Measurements from ENCODE around the gene CNNM2.
"Not testable (repeated sequence)": the region's sequence is repeated elsewhere in the genome, so short reads cannot be mapped to it uniquely, and the experiment has no call there.

Gene CNNM2

DNA sequence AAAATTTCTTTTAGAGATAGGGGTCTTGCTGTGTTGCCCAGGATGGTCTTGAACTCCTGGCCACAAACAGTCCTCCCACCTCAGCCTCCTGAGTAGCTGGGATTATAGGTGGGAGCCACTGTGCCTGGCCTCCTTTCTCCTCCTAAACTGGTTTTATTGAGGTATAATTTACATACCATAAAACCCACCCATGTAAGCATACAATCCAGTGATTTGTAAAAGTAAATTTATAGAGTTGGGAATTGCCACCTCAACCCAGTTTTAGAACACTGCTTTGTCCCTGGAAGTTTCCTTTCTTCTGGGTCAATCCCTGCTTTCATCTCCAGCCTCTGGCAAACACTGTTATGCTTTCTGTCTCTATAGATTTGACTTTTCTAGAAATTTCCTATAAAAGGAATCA is 49.0 kb downstream of the CNNM2 start:
- DNase-seq (ENCODE audit: low read depth) = no peak

GRCh38 chr10:102970562-102971340 is 52.7 kb downstream of the CNNM2 start:
- DNase-seq (ENCODE audit: low read depth) = no peak

- DNase-seq (ENCODE audit: low read depth) = no peak
Observed at GRCh38 chr10:102975483-102976379, 57.6 kb downstream of the CNNM2 start.

GRCh38 chr10:102976380-102976726 is 58.3 kb downstream of the CNNM2 start:
- DNase-seq (ENCODE audit: low read depth) = not testable (repeated sequence)

- DNase-seq (ENCODE audit: low read depth) = no peak
Observed at GRCh38 chr10:102982296-102982695, 64.2 kb downstream of the CNNM2 start.

DNA sequence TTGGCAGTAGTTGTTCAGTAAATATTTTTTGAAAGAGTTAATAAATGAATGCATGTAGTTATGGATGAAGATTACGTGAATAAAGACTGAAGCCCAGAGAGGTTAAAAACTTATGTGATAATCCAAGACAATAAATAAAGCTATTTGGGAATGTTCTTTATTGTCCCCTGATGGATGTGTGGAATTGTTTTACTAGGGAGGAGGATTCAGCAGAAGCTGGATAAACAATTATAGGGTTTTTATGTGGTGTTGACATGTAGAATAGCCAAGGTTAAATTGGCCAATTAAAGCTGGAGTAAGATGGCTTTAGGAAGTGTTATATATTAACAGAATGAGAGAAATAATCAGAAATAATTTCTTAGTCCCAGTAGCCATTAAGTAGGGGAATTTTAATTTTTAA is 66.0 kb downstream of the CNNM2 start:
- DNase-seq (ENCODE audit: low read depth) = no peak

- no peak for DNase-seq (ENCODE audit: low read depth)
Observed at GRCh38 chr10:102985811-102986210, 67.7 kb downstream of the CNNM2 start.

DNA sequence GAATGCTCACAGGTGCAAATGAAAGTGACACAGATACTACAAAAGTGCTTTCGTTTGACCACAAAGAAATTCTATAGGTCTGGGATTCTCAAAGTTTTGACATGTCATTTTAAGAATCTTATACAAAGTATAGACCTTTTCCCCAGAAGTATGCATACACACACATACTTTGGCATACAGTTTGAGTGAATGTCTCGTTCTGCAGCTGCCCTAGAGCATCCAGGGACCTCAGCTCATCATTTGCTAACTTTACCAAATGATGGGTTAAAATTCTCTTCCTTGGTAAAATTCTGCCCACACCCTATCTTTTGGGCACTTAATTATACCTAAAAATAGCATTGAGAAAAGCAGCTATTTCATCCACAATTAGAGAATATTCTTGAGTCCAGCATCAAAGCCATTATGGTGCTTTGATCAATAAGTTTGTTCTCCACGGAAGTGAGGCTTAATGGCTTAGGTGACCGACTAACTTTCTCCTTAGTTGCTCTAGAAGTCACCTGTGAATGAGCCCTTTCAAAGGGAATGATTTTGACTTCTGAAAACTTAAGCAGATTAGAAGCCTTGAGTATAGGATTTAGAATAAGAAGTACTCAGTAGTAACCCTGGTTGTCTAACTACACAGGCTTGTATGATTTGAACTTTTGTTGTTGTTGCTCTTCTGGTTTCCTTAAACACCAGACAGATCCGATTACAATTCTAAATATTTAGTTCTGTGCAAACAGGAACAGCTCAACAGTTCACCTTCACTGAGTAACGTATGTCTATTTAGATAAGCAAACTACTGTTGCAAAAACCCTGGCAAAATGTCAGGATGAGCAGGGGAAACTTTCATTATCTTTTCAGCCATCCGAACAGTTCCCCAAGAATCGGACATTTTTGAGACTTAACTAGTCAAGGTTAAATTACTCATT is 70.6 kb downstream of the CNNM2 start:
- DNase-seq (ENCODE audit: low read depth) = no peak

- DNase-seq (ENCODE audit: low read depth) = no peak
Observed at GRCh38 chr10:102994531-102995295, 76.6 kb downstream of the CNNM2 start.

GRCh38 chr10:102996876-102997275 is 78.8 kb downstream of the CNNM2 start:
- no peak for DNase-seq (ENCODE audit: low read depth)

- DNase-seq (ENCODE audit: low read depth) = no peak
Observed at GRCh38 chr10:102997998-102998397, 79.9 kb downstream of the CNNM2 start.

- no peak for DNase-seq (ENCODE audit: low read depth)
Observed at GRCh38 chr10:102998399-102998907, 80.4 kb downstream of the CNNM2 start.

- DNase-seq (ENCODE audit: low read depth) = not testable (repeated sequence)
Observed at GRCh38 chr10:103000050-103000449, 82.0 kb downstream of the CNNM2 start.

GRCh38 chr10:103007017-103007416 is 88.9 kb downstream of the CNNM2 start:
- DNase-seq (ENCODE audit: low read depth) = no peak

DNA sequence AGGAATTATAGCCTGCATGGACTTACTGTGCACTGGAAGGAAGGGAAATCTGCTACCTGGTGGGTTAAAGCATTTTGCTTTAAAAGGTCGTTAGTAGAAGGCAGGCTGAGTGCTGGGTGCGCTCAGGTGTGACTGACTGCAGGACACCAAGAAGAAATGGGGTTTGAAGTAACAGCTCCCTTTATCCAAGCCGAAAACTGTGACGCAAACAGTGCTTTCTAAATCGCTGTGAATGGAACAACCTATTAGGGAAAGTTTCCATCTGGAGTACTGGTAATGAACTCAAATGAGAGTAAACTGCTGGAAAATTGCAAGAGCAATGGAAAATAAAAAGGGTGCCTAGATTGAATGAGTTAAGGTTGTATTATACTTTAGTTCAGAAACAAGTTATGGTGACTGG is 95.3 kb downstream of the CNNM2 start:
- DNase-seq (ENCODE audit: low read depth) = no peak

- no peak for DNase-seq (ENCODE audit: low read depth)
Observed at GRCh38 chr10:103019425-103019824, 101.3 kb downstream of the CNNM2 start.

DNA sequence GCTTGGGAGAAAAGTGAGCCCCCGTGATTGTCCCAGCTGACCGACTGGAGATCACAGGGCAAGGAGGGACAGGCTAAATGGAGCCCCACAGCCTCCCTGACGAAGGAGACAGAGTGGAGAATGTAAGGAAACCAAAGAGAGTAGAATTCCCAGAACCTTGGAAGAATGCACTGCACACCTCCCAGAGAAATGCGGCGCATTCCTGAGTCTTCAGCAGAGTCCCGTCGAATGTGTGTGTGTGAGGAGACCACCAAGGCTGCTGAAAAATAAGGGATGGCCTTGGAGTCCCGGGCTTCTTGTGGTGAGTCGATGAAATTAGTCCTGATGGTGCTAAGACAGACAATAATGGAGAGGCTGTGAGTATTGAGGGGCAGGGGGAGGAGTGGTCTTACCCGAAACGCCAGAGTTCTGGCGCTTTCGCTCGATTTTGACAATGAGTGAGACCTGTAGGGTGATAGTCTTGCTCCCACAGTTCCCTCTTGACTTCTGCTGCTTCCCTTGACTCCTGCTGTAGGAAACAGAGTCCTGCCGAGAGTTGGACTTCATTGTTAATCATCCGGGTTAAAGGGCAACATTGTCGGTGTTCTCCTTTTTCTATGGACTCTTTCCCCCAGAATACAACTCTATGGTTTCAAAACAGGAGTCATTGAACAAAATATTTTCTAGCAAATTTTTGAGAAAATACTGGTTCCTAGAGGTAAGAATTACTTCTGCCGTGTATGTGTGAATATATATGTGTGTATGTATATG is 103.2 kb downstream of the CNNM2 start:
- no peak for DNase-seq (ENCODE audit: low read depth)

- no peak for DNase-seq (ENCODE audit: low read depth)
Observed at GRCh38 chr10:103021900-103022293, 103.8 kb downstream of the CNNM2 start.

DNA sequence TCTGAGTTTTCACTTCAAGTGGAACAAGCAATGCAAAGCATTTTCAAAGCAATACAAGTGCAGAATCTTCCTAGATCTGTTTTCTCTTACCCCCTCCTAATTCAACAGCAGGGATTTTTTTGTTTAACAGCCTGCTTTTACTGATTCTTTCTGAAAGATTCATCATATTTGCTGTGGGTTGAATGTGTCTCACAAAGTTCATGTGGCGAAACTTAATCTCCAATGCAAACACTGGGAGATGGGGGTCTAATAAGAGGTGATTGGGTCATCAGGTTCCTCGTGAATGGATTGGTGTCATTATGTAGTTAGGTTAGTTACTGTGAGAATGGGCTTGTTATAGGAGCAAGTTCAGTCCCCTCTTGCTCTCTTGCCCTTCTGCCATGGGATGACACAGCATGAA is 107.6 kb downstream of the CNNM2 start:
- DNase-seq (ENCODE audit: low read depth) = no peak

- DNase-seq (ENCODE audit: low read depth) = no peak
Observed at GRCh38 chr10:103038570-103038969, 120.5 kb downstream of the CNNM2 start.

- DNase-seq (ENCODE audit: low read depth) = no peak
Observed at GRCh38 chr10:103040418-103040817, 122.3 kb downstream of the CNNM2 start.
